Astrocyte (in vitro differentiated cells and primary cell): Measurements from ENCODE around the gene TBC1D2.

Source experiments
- EZH2 ChIP-seq: IDR thresholded peaks from 2 replicates; pipeline ENCODE4 v1.6.1; 2012; ENCODE audit warnings: mild to moderate bottlenecking, low read length, inconsistent platforms; ENCODE audit not compliant: insufficient read depth
- TF ChIP-seq, protein P1 (sequence below): IDR thresholded peaks from 2 replicates; pipeline ENCODE4 v1.5.1; 2011; ENCODE audit warnings: low read depth, mild to moderate bottlenecking, inconsistent platforms, low read length, moderate library complexity; ENCODE audit not compliant: insufficient read depth

DNA sequence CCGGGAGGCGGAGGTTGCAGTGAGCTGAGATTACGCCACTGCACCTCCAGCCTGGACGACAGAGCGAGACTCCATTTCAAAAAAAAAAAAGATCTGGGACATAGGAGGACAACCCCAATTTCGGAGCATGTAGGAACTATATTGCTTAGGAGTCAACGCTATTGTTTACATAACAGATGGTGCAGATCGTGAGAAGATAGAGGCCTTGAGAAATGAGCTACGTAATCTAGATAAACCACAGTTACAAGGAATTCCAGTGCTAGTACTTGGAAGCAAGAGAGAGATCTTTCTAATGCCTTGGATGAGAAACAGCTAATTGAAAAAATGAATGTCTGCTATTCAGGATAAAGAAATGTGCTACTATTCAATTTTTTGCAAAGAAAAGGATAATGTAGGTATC lies 20.3 kb downstream of the TBC1D2 start:
- TF ChIP-seq, protein P1, sequence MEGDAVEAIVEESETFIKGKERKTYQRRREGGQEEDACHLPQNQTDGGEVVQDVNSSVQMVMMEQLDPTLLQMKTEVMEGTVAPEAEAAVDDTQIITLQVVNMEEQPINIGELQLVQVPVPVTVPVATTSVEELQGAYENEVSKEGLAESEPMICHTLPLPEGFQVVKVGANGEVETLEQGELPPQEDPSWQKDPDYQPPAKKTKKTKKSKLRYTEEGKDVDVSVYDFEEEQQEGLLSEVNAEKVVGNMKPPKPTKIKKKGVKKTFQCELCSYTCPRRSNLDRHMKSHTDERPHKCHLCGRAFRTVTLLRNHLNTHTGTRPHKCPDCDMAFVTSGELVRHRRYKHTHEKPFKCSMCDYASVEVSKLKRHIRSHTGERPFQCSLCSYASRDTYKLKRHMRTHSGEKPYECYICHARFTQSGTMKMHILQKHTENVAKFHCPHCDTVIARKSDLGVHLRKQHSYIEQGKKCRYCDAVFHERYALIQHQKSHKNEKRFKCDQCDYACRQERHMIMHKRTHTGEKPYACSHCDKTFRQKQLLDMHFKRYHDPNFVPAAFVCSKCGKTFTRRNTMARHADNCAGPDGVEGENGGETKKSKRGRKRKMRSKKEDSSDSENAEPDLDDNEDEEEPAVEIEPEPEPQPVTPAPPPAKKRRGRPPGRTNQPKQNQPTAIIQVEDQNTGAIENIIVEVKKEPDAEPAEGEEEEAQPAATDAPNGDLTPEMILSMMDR: no peak
- no peak for TF ChIP-seq EZH2
